ENCODE results near the gene PLS1.
"Not testable (repeated sequence)": the region's sequence is repeated elsewhere in the genome, so short reads cannot be mapped to it uniquely, and the experiment has no call there.

The PLS1 gene

DNA sequence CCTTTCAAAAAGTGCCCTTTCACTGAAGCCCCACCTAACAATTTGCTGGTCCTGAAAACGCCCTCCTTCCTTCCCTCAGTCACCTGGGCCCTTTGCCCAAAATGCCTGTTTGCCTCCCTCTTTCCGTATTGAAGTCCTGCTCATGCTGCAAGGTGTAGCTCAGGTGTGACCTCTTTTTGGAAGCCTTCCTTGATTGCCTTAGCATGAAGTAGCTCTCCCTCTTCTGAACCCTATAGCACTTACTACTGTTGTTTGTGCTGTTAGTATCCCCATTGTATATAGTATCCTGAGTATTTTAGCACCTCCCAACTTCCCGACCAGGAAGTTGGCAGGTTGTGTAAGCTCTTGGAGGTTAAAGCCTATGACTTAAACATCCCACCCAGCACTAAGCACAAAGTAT lies 1.7 kb downstream of the PLS1 start:
- DNase-seq (ENCODE audit: low read depth), result no peak

DNA sequence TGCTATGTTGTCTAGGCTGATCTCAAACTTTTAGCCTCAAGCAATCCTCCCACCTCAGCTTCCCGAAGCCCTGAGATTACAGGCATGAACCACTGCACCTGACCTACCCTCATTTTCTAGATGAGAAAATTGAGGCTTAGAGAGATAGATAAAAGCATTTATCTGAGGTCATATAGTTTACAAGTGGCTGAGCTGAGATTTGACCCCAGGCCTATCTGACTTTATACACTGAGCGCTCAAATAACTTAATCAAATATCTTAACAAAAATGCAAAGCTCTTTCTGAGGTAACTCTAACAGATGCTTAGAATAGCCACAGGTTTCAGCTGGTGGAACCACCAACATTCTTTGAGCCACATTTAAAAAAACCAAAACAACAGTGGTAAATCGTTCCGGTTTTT lies 5.5 kb downstream of the PLS1 start:
- no peak for DNase-seq (ENCODE audit: low read depth)

- no peak for DNase-seq (ENCODE audit: low read depth)
These were observed 6.6 kb downstream of the PLS1 start for GRCh38 chr3:142602619-142603385.

DNA sequence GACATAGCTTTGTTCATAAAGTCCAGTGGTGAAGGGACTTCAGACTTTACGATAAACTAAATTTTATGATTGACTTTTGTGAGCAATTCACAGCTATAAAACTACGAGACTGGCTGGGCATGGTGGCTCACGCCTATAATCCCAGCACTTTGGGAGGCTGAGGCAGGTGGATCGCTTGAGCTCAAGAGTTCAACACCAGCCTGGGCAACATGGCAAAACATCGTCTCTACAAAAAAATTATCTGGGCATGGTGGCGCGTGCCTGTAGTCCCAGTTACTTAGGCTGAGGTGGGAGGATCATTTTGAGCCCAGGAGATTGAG lies 7.2 kb downstream of the PLS1 start:
- not testable (repeated sequence) for DNase-seq (ENCODE audit: low read depth)

DNA sequence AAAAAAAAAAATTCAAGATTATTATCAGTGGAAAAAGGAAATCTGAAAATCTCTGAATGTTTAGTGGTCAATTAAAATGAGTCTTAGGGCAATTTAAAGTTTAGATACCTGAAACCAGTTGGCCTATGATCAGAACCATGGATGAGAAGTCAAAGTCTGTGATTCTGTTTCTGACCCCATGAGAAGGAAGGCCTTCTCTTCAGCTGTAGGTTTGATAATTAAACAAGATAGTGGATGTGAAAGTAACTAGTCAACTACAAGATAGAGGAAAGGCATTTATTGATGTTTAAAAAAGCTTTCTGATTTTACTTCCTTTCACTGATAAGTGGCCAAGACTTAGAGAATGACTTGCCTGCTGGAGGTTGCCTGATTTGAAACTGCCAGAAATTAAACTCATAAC lies 8.7 kb downstream of the PLS1 start:
- no peak for DNase-seq (ENCODE audit: low read depth)

DNA sequence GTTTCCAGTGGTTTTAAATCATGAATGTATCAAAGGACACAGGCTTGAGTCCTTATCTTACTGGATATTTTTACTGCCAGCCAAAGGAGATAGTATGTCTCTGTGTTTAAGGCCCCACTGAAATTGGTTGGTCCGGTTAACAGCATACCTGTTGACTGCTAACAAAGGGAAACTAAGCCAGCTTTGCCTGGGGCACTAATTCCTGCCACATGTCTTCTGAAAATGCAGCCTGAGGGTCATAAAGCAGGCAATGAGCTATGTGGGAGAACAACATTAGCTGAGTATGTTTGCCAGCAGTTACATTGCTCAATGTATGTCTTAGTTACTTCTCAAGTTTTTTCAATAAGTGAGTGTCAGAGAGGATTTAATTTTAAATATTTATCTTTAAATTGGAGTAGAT lies 12.4 kb downstream of the PLS1 start:
- DNase-seq (ENCODE audit: low read depth), result no peak

DNA sequence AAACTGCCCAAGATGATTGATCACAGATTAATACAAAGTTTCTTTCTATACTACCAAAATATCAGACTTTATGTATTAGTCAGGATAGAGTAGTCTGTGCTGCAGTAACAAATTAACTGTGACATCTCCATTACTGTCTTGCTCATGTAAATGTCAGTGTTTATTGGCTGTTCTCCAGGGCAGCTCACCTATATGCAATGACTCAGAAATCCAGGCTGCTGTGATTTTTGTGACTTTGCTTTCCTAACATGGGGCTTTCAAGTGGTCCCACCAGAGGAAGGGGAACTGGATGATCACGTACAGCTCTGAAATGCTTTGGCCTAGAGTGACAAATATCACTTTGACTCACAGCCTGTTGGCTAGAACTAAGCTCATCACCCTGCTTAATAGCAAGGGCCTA lies 12.9 kb downstream of the PLS1 start:
- no peak for DNase-seq (ENCODE audit: low read depth)

DNA sequence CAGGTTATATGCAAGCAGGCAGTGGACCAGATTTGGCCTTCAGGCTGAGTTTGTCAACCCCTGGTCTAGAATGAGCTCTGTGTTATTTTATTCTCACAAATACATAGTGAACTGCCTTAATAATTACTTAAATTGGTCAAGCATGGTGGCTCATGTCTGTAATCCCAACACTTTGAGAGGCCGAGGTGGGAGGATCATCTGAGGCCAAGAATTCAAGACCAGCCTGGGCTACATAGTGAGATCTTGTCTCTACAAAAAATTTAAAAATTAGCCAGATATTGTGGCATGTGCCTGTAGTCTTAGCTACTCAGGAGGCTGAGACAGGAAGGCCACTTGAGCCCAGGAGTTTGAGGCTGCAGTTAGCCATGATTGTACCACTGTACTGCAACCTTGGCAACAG lies 15.0 kb downstream of the PLS1 start:
- DNase-seq (ENCODE audit: low read depth), result no peak

GRCh38 chr3:142613491-142613890 lies 17.3 kb downstream of the PLS1 start:
- DNase-seq (ENCODE audit: low read depth), result no peak

GRCh38 chr3:142614059-142614626 lies 17.9 kb downstream of the PLS1 start:
- no peak for DNase-seq (ENCODE audit: low read depth)

DNA sequence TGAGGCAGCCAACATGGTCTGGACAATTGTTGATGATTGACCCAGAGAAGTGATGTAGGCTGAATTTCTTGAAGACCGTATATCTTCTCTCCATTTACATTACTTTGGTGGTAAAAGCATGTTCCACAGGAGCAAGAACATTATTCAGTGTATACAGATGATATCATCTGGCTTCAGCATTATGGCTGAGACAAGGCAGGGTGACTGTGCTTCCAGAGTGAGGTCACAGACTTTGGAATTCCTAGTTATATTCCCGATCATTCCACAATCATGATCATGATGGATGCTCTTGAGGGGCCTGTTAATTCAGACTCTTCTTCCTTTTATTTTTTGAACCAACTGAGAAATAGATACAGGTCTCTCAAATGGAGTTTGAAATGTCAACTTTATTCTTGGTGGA lies 19.0 kb downstream of the PLS1 start:
- no peak for DNase-seq (ENCODE audit: low read depth)

GRCh38 chr3:142618917-142619461 lies 22.8 kb downstream of the PLS1 start:
- DNase-seq (ENCODE audit: low read depth), result no peak

DNA sequence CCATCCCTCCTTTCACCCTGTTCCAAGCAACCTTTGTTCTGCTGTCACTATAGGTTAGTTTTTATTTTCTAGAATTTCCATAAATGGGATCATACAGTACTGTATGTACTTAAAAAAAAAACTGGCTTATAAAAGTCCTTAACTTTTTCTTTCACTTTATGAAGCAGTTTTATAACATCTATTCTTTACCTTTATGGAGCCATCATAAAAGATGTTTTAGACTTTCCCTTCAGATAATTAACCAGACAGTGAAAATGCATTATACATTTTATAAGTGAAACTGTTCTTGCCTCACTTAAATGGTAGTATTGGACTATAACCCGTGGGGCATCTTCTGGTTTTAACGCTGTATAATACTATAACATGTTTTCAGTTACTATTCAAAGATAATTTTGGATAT lies 26.2 kb downstream of the PLS1 start:
- no peak for DNase-seq (ENCODE audit: low read depth)

- DNase-seq (ENCODE audit: low read depth), result no peak
These were observed 27.0 kb downstream of the PLS1 start for GRCh38 chr3:142623194-142623593.

- no peak for DNase-seq (ENCODE audit: low read depth)
These were observed 28.4 kb downstream of the PLS1 start for GRCh38 chr3:142624341-142625152.

- DNase-seq (ENCODE audit: low read depth), result no peak
These were observed 28.9 kb downstream of the PLS1 start for GRCh38 chr3:142625153-142625440.

DNA sequence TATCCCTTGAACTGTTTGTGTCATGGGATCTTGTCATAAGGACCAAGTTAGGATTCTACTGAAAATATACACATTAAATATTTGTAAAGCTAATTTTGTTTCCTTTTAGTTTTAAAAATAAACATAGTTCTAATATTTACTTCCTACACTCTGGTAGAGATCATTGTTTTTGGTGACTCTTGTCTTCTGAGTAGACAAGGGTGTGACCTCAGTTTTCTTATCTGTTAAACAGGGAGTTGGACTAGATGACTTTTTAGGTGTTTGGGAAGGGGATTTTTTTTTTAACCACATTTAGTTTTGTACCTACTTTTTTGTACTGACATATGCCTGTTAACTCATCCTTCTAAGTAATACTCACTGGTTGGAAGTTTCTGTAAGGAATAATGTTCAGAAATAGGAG lies 30.8 kb downstream of the PLS1 start:
- DNase-seq (ENCODE audit: low read depth), result no peak

DNA sequence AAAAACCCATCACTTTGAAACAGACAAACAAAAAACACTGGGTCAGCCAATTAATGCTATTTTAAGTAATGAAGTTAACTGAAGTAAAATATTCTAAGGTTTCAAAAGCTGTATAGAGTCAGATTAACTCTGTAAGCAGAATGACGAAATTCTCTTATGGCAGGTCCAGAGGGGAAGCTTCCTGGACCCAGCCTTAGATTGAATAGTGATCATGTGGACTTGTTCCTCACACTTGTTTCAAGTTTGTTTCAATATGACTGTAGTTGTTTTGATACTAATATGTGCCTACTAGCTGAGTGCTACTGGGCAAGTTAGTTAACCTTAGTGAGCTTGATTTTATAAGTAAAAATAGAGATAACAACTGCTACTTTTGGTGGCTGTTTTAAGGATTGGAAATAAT lies 32.6 kb downstream of the PLS1 start:
- DNase-seq (ENCODE audit: low read depth), result no peak

DNA sequence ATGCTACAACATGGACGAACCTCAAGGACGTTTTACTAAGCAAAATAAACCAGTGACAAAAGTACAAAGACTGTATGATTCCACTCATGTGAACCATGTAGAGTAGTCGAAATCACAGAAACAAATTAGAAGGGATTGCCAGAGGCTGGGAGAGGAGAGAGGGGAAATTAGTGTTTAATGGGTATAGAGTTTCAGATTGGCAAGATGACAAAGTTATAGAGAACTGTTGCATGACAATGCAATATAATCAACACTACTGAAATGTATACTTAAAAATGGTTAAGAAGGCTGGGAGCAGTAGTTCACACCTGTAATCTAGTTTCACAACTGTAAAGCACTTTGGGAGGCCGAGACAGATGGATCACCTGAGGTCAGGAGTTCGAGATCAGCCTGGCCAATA lies 36.9 kb downstream of the PLS1 start:
- no peak for DNase-seq (ENCODE audit: low read depth)

GRCh38 chr3:142636050-142636449 lies 39.9 kb downstream of the PLS1 start:
- no peak for DNase-seq (ENCODE audit: low read depth)

- DNase-seq (ENCODE audit: low read depth), result no peak
These were observed 40.5 kb downstream of the PLS1 start for GRCh38 chr3:142636664-142637063.

GRCh38 chr3:142638291-142638690 lies 42.1 kb downstream of the PLS1 start:
- no peak for DNase-seq (ENCODE audit: low read depth)

GRCh38 chr3:142641504-142641903 lies 45.3 kb downstream of the PLS1 start:
- no peak for DNase-seq (ENCODE audit: low read depth)
